HG03354 (cell line): Measurements from ENCODE around the gene MAP2K3.
"Not testable (repeated sequence)": the region's sequence is repeated elsewhere in the genome, so short reads cannot be mapped to it uniquely, and the experiment has no call there.

Experiments used
- ATAC-seq: cut with Tn5 transposase; IDR thresholded peaks from one replicate; pipeline ENCODE4 v1.9.1; 2021; ENCODE audit warnings: mild to moderate bottlenecking; ENCODE audit not compliant: unreplicated experiment, poor library complexity, severe bottlenecking

The MAP2K3 gene

GRCh38 chr17:21320430-21320829 lies 35.9 kb downstream of the MAP2K3 start:
- ATAC-seq: not testable (repeated sequence)

DNA sequence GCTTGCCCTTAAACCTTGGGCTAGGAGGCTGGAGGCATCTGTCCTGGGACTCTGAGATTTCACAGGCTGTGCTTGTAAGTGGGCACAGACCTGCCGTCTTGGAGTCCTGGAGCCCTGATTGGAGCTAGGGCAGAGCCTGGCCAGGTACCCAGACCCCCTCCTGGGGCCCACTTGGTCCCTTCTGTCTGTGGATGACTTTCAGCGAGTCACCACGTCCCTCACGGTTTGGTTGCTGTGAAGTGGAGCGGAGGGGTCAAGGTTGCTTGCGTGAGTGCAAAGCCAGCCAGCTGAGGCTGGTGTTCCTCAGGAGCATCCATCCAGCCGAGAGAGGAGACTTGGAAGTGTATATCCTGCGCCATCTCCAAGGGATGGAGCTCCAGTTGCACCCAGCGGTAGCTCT lies 36.5 kb downstream of the MAP2K3 start:
- ATAC-seq: not testable (repeated sequence)

GRCh38 chr17:21321744-21322191 lies 37.3 kb downstream of the MAP2K3 start:
- ATAC-seq: not testable (repeated sequence)

- ATAC-seq: peak; percentile 5
These were observed 39.0 kb downstream of the MAP2K3 start for GRCh38 chr17:21323257-21324111.

DNA sequence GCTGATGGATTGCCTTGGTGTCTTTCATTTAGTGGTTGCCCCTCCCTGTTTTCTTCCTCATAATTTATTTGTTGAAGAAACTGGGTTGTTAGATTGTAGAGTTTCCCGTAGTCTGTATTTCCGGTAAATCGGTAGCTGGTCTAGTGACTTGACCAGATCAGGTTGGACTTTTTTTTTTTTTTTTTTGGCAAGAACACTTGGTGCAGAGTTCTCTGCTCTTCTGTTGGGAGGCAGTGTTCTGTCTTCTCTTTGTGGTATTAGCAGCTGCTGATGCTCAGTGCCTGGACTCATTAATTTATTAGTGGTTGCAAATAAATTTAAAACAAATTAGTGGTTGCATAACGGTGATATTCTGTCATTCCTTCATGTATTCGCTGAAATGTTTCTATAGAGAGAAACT lies 40.2 kb downstream of the MAP2K3 start:
- ATAC-seq: not testable (repeated sequence)

DNA sequence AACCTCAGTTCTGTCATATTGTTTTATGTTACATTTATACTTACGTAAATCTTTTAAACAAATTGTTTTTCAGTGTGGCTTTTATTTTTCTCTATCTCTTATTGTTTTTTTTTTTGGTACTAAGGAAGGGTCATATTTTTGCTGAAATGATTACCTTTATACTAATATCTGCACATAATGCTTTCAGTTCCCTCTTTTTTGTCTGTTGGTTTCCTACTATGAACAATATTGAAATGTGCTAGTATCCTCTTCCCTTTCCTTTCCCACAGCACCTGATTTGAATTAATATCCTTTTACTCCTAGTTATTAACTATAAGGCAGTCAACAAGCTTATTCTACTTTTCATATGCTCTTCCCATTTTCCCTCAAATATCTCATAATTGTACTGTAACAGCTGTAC lies 43.4 kb downstream of the MAP2K3 start:
- peak; percentile 61 for ATAC-seq

GRCh38 chr17:21328778-21329177 lies 44.3 kb downstream of the MAP2K3 start:
- ATAC-seq: not testable (repeated sequence)

DNA sequence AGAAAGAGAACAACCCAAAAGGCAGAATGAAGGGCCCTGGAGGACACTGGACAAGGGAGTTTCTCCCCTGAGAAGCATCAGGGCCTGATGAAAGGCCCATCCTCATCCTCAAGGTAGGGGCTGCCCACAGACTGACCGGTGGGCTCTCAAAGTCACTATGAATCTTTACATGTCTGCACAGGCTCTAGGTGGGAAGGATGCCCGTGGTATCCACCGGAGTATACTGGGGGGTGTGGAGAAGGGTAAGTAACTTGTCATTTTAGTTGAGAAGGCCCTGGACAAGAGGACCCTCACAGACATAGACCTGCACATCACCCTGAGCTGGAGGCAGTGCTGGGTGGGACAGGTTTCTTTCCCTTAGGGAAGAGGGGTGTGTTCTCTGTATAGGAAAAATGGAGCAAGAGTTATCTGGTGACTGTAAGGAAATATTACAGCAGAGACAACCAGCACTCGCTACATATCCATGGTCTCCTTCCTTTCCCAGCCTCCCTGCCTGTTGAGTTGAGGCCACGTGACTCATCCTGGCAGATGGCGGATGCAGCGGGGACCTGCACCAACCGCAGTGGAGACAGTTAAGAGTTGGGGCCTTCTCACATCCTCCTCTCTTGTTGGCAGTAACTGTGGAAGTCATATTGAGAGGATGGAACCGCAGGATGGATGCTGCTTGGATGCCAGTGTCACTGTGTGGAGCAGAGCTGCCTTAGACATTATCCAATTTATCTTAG lies 46.1 kb downstream of the MAP2K3 start:
- no peak for ATAC-seq

DNA sequence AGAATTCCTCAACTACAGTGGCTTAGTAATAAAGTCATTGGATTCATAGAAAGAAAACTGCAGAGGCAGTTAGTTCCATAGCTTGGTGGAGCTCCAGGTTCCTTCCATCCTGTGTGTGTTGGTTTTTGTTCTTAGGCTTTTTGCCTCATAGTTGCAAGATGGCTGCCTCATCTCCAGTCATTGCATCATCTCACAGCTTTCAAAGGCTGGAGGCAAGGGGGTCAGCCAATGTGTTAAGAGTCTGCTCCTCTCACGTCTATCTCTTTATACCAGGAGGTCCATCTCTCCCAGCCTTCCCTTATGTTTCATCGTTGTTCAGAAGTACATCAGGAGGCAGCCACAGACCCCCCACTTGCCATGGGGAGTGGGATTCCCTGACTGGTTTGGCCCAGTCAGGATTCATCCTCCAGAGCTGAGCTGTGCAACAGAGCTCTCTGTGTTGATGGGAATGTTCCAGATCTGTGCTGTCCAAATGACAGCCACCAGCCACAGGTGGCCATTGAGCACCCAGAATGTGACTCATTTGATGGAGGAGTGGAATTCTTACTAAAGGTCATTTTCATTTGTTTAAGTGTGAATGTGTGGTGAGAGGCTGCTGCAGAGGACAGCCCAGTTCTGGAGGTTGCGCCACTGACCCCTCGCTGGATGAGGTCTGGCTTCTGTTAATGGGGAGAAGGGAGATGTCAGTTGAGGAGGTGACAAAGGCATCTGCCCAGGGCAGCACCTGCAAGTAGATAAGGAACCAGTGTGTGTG lies 52.2 kb downstream of the MAP2K3 start:
- not testable (repeated sequence) for ATAC-seq

GRCh38 chr17:21337981-21338625 lies 53.6 kb downstream of the MAP2K3 start:
- ATAC-seq: not testable (repeated sequence)

- ATAC-seq: no peak
These were observed 54.5 kb downstream of the MAP2K3 start for GRCh38 chr17:21339011-21339410.

GRCh38 chr17:21339571-21339970 lies 55.1 kb downstream of the MAP2K3 start:
- not testable (repeated sequence) for ATAC-seq

DNA sequence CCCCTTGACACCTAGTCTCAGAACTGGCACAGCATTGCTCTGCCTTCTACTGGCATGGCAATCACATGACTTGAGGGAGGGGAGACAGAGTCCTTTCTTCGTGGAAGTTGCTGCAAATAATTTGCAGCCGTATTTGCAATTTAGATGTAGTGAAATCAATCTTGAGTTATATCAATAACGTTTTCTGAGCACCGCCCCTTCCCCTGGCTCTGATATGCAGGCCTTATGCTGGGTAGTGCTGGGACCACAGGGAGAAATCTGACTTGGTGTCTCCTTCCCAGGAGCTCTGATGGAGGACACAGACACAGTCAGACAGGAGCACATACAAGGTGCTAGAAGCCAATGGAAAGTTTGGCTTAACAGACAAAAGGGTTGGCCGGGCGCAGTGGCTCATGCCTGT lies 55.9 kb downstream of the MAP2K3 start:
- not testable (repeated sequence) for ATAC-seq

DNA sequence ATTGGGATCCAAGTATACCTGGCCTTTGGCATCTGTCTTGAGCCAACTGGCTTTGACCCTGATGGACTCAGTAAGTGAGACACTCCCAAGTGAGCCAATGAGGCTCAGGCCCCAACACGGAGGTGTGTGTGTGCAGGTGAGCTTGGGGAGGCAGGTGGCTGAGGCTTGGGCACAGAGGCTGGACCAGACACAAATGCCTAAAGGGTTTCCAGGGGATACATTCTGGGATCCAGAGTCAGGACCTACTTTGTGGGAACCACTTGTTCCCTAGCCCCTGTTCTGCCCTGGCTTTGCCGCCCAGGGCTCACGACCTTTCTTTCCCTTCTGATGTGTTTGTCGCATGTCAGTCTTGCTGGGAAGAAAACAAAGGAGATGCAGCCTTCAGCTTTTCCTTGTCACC lies 56.8 kb downstream of the MAP2K3 start:
- not testable (repeated sequence) for ATAC-seq

DNA sequence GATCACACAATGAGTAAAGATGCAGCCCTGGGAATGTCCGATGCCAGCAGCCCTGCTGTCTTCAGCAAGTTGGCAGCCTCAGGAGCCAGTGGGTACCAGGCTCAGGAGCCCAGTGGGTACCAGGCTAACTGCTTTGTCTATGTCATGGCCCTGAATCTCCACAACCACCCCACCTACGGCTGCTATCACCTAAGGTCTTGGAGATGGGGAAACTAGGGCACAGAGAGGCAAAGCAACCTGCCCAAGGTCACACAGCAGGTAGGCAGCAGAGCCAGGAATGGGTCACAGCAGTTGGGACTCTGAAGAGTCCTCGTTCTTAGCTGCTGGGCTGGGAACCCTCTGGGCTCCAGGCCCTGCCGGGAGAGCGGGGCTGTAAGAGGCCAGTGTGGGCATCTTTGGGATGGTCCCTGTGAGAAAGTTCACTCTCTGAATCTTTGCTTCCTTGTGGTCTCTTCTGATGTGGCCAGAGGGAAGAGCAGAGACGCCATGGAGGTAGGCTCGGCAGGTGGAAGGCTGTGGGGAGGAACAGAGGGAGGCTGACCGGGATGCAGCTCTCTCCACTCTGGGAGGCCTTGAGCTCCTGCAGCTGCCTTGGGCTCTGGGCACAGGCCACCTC lies 57.5 kb downstream of the MAP2K3 start:
- ATAC-seq: not testable (repeated sequence)

DNA sequence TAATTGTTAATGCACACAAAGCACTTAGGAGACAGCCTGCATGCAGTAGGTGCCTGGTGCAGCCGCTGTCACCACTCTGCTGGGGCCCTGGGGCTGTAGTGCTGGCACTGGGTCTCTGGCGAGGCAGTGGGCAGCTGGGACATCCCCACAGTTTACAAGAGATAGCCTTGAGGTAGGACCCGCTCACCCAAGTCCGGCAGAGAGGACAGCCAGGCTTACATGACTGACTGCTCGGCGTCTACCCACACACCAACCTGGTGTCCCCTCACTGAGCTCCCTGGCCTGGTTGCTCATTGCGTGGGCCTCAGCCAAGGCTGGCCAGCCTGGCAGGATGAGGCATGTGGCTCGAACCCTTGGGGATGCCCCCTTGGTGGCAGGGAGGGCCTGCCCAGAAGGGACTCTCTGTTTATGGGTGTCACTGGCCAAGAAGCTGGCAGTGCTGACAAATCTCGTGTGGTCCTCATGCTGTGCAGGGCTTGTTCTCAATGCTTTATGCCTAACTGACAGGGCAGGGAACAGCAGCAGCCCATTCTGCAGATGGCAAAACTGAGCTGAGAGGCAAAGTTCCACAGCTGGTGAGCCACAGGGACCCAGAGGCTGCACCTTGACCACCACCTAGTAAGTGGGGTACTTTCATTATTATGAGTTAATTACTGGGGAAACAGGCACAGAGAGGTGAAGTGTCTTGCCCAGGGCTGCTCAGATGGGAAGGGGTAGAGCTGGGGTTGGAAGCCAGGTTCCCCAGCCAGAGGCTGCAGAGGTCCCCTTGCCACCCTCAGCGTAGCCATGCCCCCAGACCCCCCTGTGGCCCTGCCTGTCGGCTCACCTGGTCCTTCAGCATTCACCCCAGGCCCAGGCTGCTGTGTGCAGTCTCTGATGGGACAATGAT lies 58.8 kb downstream of the MAP2K3 start:
- ATAC-seq: not testable (repeated sequence)

DNA sequence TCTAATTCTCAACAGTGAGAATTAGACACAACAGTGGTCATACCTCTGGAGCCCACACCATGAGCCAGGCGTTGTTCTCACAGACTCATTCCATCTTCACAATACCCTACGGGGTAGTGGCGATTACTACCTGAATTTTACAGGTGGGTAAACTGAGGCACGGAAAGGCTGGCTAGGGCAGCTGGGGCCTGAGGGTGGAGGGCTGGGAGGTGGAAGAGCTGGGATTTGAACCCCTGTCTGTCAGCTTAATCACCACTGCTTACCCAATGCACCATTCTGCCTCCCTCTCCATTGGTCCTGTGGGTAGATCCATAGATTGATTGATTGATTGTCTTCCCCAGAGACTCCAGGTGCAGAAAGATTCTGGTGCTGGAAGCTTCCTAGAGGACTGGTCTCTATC lies 60.3 kb downstream of the MAP2K3 start:
- ATAC-seq: not testable (repeated sequence)

GRCh38 chr17:21345236-21345635 lies 60.7 kb downstream of the MAP2K3 start:
- ATAC-seq: no peak
